ENCODE measurements around the gene ADPRH.

GRCh38 chr3:119560160-119560559 lies 19.1 kb upstream of the ADPRH start:
- TF ChIP-seq POLR2A (IDR thresholded peaks at IDR 0.05) (no peak), CTCF (IDR thresholded peaks at IDR 0.05) (no peak), POLR2AphosphoS5 (IDR thresholded peaks at IDR 0.05) (no peak), EP300 (IDR thresholded peaks at IDR 0.05) (no peak)

All from suprapubic skin (tissue), 4 donors.